ENCODE measurements around the gene UBE2D2. TPM values are rescaled to one million over a fixed set of nuclear protein-coding genes. Genes with fewer than 3 reads are reported as not detected.

UBE2D2 gene
- total and polyA plus RNA-seq, 2 of the 4 experiments (the other 2 are of a cell fraction) = 26.9 to 35.7 TPM

- H2AFZ ChIP-seq (replicated peaks; ENCODE audit: low read length, poor library complexity) = peak overlapping the region; percentile 85
- no CpG with 5 or more reads among the region's 13 CpGs for WGBS, 2 experiments (ENCODE audit: extremely low coverage in 2 of 2, insufficient read length in 1 of 2)
- in situ Hi-C loops (cut with MboI; ENCODE audit: low sequenced_read_pairs) = no loop called here
These were observed 89.5 kb downstream of the UBE2D2 start for GRCh38 chr5:139650689-139651042.

More at GRCh38 chr5:139650689-139651042, 89.5 kb downstream of the UBE2D2 start:
- H3K23ac ChIP-seq (ENCODE audit: low read depth, low read length) = peak overlapping the region; percentile 44
- peak overlapping the region; percentile 57 for H4K91ac ChIP-seq (ENCODE audit: insufficient read depth, low read depth, low read length)
- H3K4ac ChIP-seq (ENCODE audit: low read depth, low read length) = peak overlapping the region; percentile 79
- H2BK5ac ChIP-seq (ENCODE audit: low read depth, low read length, poor library complexity, severe bottlenecking) = peak overlapping the region; percentile 71
- no TSS peak for BruUV-seq (replicated peaks)
- peaks cover 24% of the 10 kb centered on the region for H3K9me1 ChIP-seq (ENCODE audit: insufficient read depth, low read length)
- peak overlapping the region; percentile 30 for H3K18ac ChIP-seq (ENCODE audit: low read depth, low read length)
- POLR2A ChIA-PET (ENCODE audit: unreplicated experiment) = no interaction called here
- H3K27me3 ChIP-seq (ENCODE audit: control insufficient read depth, insufficient read depth, low read length) = peaks cover 4% of the 10 kb centered on the region; the same call in 1 of the 2 replicates
- DNase-seq = no peak
- H3K79me1 ChIP-seq (ENCODE audit: low read depth in 1 of 2, low read length in 2 of 2) = peaks cover 21 to 59% of the 10 kb centered on the region in 2 experiments; a peak in 3 of 4 replicates
- peak overlapping the region; percentile 58 for H4K5ac ChIP-seq (ENCODE audit: low read depth, low read length)
- no peaks in the 10 kb centered on the region for H3K36me3 ChIP-seq (ENCODE audit: control insufficient read depth, insufficient read depth, low read length)
- 0 out of 2 replicates have a peak overlapping the region, but pooled peaks have one; percentile 7 for H3K14ac ChIP-seq (replicated peaks; ENCODE audit: low read depth, low read length)
- H2BK15ac ChIP-seq (ENCODE audit: low read depth, low read length) = peak overlapping the region; percentile 33; the same call in 1 of the 3 replicates
- peak overlapping the region in 1 of 2 experiments; percentile 56; a peak in 3 of 4 replicates for H4K8ac ChIP-seq (ENCODE audit: low read depth in 2 of 2, low read length in 2 of 2)
- peak overlapping the region; percentile 75 for H2BK120ac ChIP-seq (ENCODE audit: low read depth, low read length)
- H3K27ac ChIP-seq (ENCODE audit: insufficient read depth, low read length) = peak overlapping the region; percentile 77
- H3K56ac ChIP-seq (ENCODE audit: extremely low read depth, insufficient read depth, low read length) = peak overlapping the region; percentile 20; the same call in 1 of the 2 replicates
- H2AK5ac ChIP-seq (ENCODE audit: low read depth, low read length) = peak overlapping the region; percentile 87
- peaks cover 36% of the 10 kb centered on the region for H3K4me1 ChIP-seq (ENCODE audit: control insufficient read depth, insufficient read depth, low read length)
- CTCF ChIA-PET = interaction anchor here (1.0 to 3.0 kb wide), 3 partner anchors 14 to 115 kb away, joined by 4 to 11 read pairs (median 6); no protein-coding TSS in a partner anchor
- dilution Hi-C loops (cut with HindIII; ENCODE audit: low sequenced_read_pairs, unreplicated experiment) (no loop called here), intact Hi-C loops (cut with micrococcal nuclease) (no loop called here)
- no peaks in the 10 kb centered on the region for H3K9me3 ChIP-seq (ENCODE audit: control insufficient read depth, insufficient read depth, low read length)
- H3K4me3 ChIP-seq (ENCODE audit: insufficient read depth, low read depth, low read length) = peak overlapping the region; percentile 90
- peak overlapping the region; percentile 96 for H2AK9ac ChIP-seq (replicated peaks; ENCODE audit: low read depth, low read length, poor library complexity)
- H2BK20ac ChIP-seq (ENCODE audit: low read depth, low read length) = peak overlapping the region; percentile 39; the same call in 1 of the 2 replicates
- H3K9ac ChIP-seq (ENCODE audit: low read depth, low read length) = peak overlapping the region; percentile 77
- no peak for ATAC-seq (ENCODE audit: low read depth)
- peak overlapping the region; percentile 89 for H3K4me2 ChIP-seq (ENCODE audit: low read depth, low read length)
- TF ChIP-seq, protein P1, sequence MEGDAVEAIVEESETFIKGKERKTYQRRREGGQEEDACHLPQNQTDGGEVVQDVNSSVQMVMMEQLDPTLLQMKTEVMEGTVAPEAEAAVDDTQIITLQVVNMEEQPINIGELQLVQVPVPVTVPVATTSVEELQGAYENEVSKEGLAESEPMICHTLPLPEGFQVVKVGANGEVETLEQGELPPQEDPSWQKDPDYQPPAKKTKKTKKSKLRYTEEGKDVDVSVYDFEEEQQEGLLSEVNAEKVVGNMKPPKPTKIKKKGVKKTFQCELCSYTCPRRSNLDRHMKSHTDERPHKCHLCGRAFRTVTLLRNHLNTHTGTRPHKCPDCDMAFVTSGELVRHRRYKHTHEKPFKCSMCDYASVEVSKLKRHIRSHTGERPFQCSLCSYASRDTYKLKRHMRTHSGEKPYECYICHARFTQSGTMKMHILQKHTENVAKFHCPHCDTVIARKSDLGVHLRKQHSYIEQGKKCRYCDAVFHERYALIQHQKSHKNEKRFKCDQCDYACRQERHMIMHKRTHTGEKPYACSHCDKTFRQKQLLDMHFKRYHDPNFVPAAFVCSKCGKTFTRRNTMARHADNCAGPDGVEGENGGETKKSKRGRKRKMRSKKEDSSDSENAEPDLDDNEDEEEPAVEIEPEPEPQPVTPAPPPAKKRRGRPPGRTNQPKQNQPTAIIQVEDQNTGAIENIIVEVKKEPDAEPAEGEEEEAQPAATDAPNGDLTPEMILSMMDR (conservative IDR thresholded peaks at IDR 0.05; ENCODE audit: low read depth, low read length) = no peak
- no peak for TF ChIP-seq FOS (IDR thresholded peaks at IDR 0.05; ENCODE audit: low read depth, low read length)
- 0 out of 2 replicates have a peak, but pooled peaks have one; percentile 27 for TF ChIP-seq MAZ (IDR thresholded peaks at IDR 0.05; ENCODE audit: borderline replicate concordance, low read depth, low read length)
- peaks cover 16% of the 10 kb centered on the region for H4K20me1 ChIP-seq (ENCODE audit: insufficient read depth, low read length)
